KMS-11 (cell line): Measurements from ENCODE around the gene PBX3.

Experiments used
- H2AFZ ChIP-seq: fragments of 200-600 bp; sonication (generic); 2 replicates; pipeline ENCODE4 v1.6.1; 2016; ENCODE audit warnings: antibody characterized with exemption, mixed run types, low read depth
- H3K27ac ChIP-seq: fragments of 200-600 bp; sonication (generic); 2 replicates; pipeline ENCODE4 v1.6.1; 2016; ENCODE audit warnings: mild to moderate bottlenecking, mixed run types
- H3K27me3 ChIP-seq: fragments of 200-600 bp; sonication (generic); 2 replicates; pipeline ENCODE4 v1.6.1; 2017; ENCODE audit warnings: mild to moderate bottlenecking, low read depth, mixed run types, moderate library complexity; ENCODE audit not compliant: insufficient read depth
- H3K36me3 ChIP-seq: fragments of 200-600 bp; sonication (generic); 2 replicates; pipeline ENCODE4 v1.6.1; 2017; ENCODE audit warnings: mild to moderate bottlenecking, mixed run types; ENCODE audit not compliant: insufficient read depth
- H3K4me1 ChIP-seq: fragments of 200-600 bp; sonication (generic); 2 replicates; pipeline ENCODE4 v1.6.1; 2016; ENCODE audit warnings: mild to moderate bottlenecking, low read depth, mixed run types; ENCODE audit not compliant: poor library complexity, severe bottlenecking
- H3K4me2 ChIP-seq: fragments of 200-600 bp; sonication (generic); 2 replicates; pipeline ENCODE4 v1.7.0; 2016; ENCODE audit warnings: mild to moderate bottlenecking, mixed run types
- H3K4me3 ChIP-seq: fragments of 200-600 bp; sonication (generic); IDR thresholded peaks from 2 replicates; pipeline ENCODE4 v1.6.1; 2017; ENCODE audit warnings: low read depth, low read length, mixed read lengths; ENCODE audit not compliant: insufficient read depth
- H3K79me2 ChIP-seq: fragments of 200-600 bp; sonication (generic); 2 replicates; pipeline ENCODE4 v1.6.1; 2016; ENCODE audit warnings: low read depth, mixed run types; ENCODE audit not compliant: insufficient read depth
- H3K9ac ChIP-seq: fragments of 200-600 bp; sonication (generic); 2 replicates; pipeline ENCODE4 v1.6.1; 2016; ENCODE audit warnings: mild to moderate bottlenecking, mixed run types
- H4K20me1 ChIP-seq: fragments of 200-600 bp; sonication (generic); 2 replicates; pipeline ENCODE4 v1.6.1; 2016; ENCODE audit warnings: mild to moderate bottlenecking, mixed run types; ENCODE audit not compliant: insufficient read depth
- CTCF ChIP-seq: fragments of 200-600 bp; sonication (generic); conservative IDR thresholded peaks from 2 replicates; pipeline ENCODE4 v1.6.1; 2017; ENCODE audit warnings: low read depth, mild to moderate bottlenecking, antibody characterized with exemption, low read length, moderate library complexity, mixed read lengths

The PBX3 gene

GRCh38 chr9:125950880-125951471, 203.8 kb downstream of the PBX3 start:
- Histone ChIP-seq H2AFZ (no peak overlapping the region), H3K27me3 (no peaks in the 10 kb centered on the region), H3K4me2 (no peak overlapping the region), H3K27ac (no peak overlapping the region), H3K4me3 (no peak overlapping the region), H3K9ac (no peak overlapping the region), H3K36me3 (peaks cover 3% of the 10 kb centered on the region), H3K4me1 (peaks cover 11% of the 10 kb centered on the region), H4K20me1 (peaks cover 6% of the 10 kb centered on the region; the same call in 1 of the 2 replicates), H3K79me2 (peaks cover 11% of the 10 kb centered on the region; the same call in 1 of the 2 replicates)
- TF ChIP-seq CTCF, result no peak

GRCh38 chr9:125953314-125954019, 206.3 kb downstream of the PBX3 start:
- no peak for TF ChIP-seq CTCF
- H2AFZ ChIP-seq, result no peak overlapping the region
- H3K36me3 ChIP-seq, result no peaks in the 10 kb centered on the region
- peaks cover 4% of the 10 kb centered on the region; the same call in 1 of the 2 replicates for H4K20me1 ChIP-seq
- H3K27ac ChIP-seq, result no peak overlapping the region
- peaks cover 11% of the 10 kb centered on the region; the same call in 1 of the 2 replicates for H3K79me2 ChIP-seq
- H3K27me3 ChIP-seq, result no peaks in the 10 kb centered on the region
- H3K9ac ChIP-seq, result no peak overlapping the region
- peaks cover 11% of the 10 kb centered on the region for H3K4me1 ChIP-seq
- no peak overlapping the region for H3K4me3 ChIP-seq
- H3K4me2 ChIP-seq, result no peak overlapping the region

GRCh38 chr9:125956102-125956501, 208.9 kb downstream of the PBX3 start:
- Histone ChIP-seq H2AFZ (no peak overlapping the region), H3K27me3 (no peaks in the 10 kb centered on the region), H3K4me2 (no peak overlapping the region), H3K27ac (no peak overlapping the region), H4K20me1 (no peaks in the 10 kb centered on the region), H3K9ac (no peak overlapping the region), H3K4me1 (peaks cover 11% of the 10 kb centered on the region), H3K4me3 (no peak overlapping the region), H3K79me2 (peaks cover 4% of the 10 kb centered on the region; the same call in 1 of the 2 replicates), H3K36me3 (no peaks in the 10 kb centered on the region)
- TF ChIP-seq CTCF, result no peak

- Histone ChIP-seq H3K4me1 (peaks cover 6% of the 10 kb centered on the region), H3K79me2 (no peaks in the 10 kb centered on the region; the same call in 1 of the 2 replicates), H3K36me3 (no peaks in the 10 kb centered on the region), H3K27me3 (no peaks in the 10 kb centered on the region), H3K4me2 (no peak overlapping the region), H3K27ac (no peak overlapping the region), H3K4me3 (no peak overlapping the region), H2AFZ (no peak overlapping the region), H3K9ac (no peak overlapping the region), H4K20me1 (no peaks in the 10 kb centered on the region)
- TF ChIP-seq CTCF, result no peak
These were observed 212.1 kb downstream of the PBX3 start for GRCh38 chr9:125959315-125959714.
